Activated CD8-positive, alpha-beta memory T cell treated with anti-CD3 and anti-CD28 coated beads, Interleukin-2, amount 10 ng/mL, durations not matched to agents 7 days and 5 days (primary cell): ENCODE data around the gene MGAT5. TPM values are rescaled to one million over a fixed set of nuclear protein-coding genes. Genes with fewer than 3 reads are reported as not detected.

Experiments
- ATAC-seq: fragments of 150-1000 bp; cut with Tn5 transposase; one replicate; pipeline ENCODE4 v1.10.0; 2021; ENCODE audit warnings: moderate library complexity
- CTCF ChIA-PET: fragments of 350-600 bp; sonication (Branson Sonifier 250); formaldehyde crosslinking; loops from one replicate; lab custom pipeline; 2021; ENCODE audit warnings: antibody characterized with exemption; lab: Charles Lee
- DNase-seq: peaks from one replicate; pipeline ENCODE4 v3.0.0-alpha.2; 2020
- H3K27ac Mint-ChIP-seq: one replicate; pipeline ENCODE4 v1.8.0; 2021; ENCODE audit warnings: mild to moderate bottlenecking, mixed read lengths
- H3K27me3 Mint-ChIP-seq: one replicate; pipeline ENCODE4 v1.8.0; 2021; ENCODE audit warnings: mixed read lengths
- H3K36me3 Mint-ChIP-seq: one replicate; pipeline ENCODE4 v1.8.0; 2021; ENCODE audit warnings: mild to moderate bottlenecking, mixed read lengths
- H3K4me1 Mint-ChIP-seq: one replicate; pipeline ENCODE4 v1.8.0; 2021; ENCODE audit warnings: mixed read lengths
- H3K4me3 Mint-ChIP-seq: one replicate; pipeline ENCODE4 v1.8.0; 2021; ENCODE audit warnings: mild to moderate bottlenecking, moderate library complexity, mixed read lengths
- H3K9me3 Mint-ChIP-seq: one replicate; pipeline ENCODE4 v1.8.0; 2022; ENCODE audit warnings: low read depth, mixed read lengths
- total RNA-seq, 2 experiments: library from RNA; stranded (reverse); gene quantifications; one replicate each; pipeline ENCODE4 v1.2.3, GENCODE V29; 2021

MGAT5 gene
- total RNA-seq, 2 experiments from 2014 or later, result 40.3 to 43.6 TPM

- Mint-ChIP-seq H3K9me3 (no peaks in the 10 kb centered on the region), H3K36me3 (peaks cover 9% of the 10 kb centered on the region), H3K4me1 (peaks cover 61% of the 10 kb centered on the region), H3K27ac (no peak overlapping the region), H3K27me3 (peaks cover 28% of the 10 kb centered on the region), H3K4me3 (no peak overlapping the region)
- DNase-seq, result no peak
- ATAC-seq, result no peak
- CTCF ChIA-PET, result no interaction called here
Observed at GRCh38 chr2:134259994-134260393, 6.1 kb downstream of the MGAT5 start.

GRCh38 chr2:134260713-134261112 lies 6.8 kb downstream of the MGAT5 start:
- no peak overlapping the region for H3K4me3 Mint-ChIP-seq
- no peak for ATAC-seq
- CTCF ChIA-PET, result interaction anchor here (0.8 to 3.5 kb wide), 3 partner anchors 14 to 143 kb away, joined by 3 to 14 read pairs (median 4); no protein-coding TSS in a partner anchor
- peaks cover 59% of the 10 kb centered on the region for H3K4me1 Mint-ChIP-seq
- peaks cover 6% of the 10 kb centered on the region for H3K36me3 Mint-ChIP-seq
- DNase-seq, result no peak
- H3K27me3 Mint-ChIP-seq, result peaks cover 25% of the 10 kb centered on the region
- no peak overlapping the region for H3K27ac Mint-ChIP-seq
- no peaks in the 10 kb centered on the region for H3K9me3 Mint-ChIP-seq

- H3K4me1 Mint-ChIP-seq, result peaks cover 56% of the 10 kb centered on the region
- H3K4me3 Mint-ChIP-seq, result no peak overlapping the region
- H3K27me3 Mint-ChIP-seq, result peaks cover 25% of the 10 kb centered on the region
- no peak for ATAC-seq
- CTCF ChIA-PET, result interaction anchor here (0.7 to 3.5 kb wide), 9 partner anchors 9 to 150 kb away, joined by 3 to 14 read pairs (median 3); no protein-coding TSS in a partner anchor
- no peaks in the 10 kb centered on the region for H3K9me3 Mint-ChIP-seq
- H3K27ac Mint-ChIP-seq, result no peak overlapping the region
- DNase-seq, result no peak
- peaks cover 6% of the 10 kb centered on the region for H3K36me3 Mint-ChIP-seq
Observed at GRCh38 chr2:134261398-134262131, 7.7 kb downstream of the MGAT5 start.

GRCh38 chr2:134262684-134263083 lies 8.8 kb downstream of the MGAT5 start:
- CTCF ChIA-PET, result interaction anchor here (1.0 to 3.5 kb wide), 4 partner anchors 11 to 20 kb away, joined by 3 to 14 read pairs (median 6); no protein-coding TSS in a partner anchor
- H3K36me3 Mint-ChIP-seq, result peaks cover 6% of the 10 kb centered on the region
- no peaks in the 10 kb centered on the region for H3K9me3 Mint-ChIP-seq
- no peak for ATAC-seq
- H3K27ac Mint-ChIP-seq, result no peak overlapping the region
- H3K4me3 Mint-ChIP-seq, result no peak overlapping the region
- peaks cover 45% of the 10 kb centered on the region for H3K4me1 Mint-ChIP-seq
- H3K27me3 Mint-ChIP-seq, result peaks cover 19% of the 10 kb centered on the region
- no peak for DNase-seq

- no peaks in the 10 kb centered on the region for H3K27me3 Mint-ChIP-seq
- H3K36me3 Mint-ChIP-seq, result peaks cover 9% of the 10 kb centered on the region
- CTCF ChIA-PET, result interaction anchor here (0.7 to 1.2 kb wide), 3 partner anchors 22 to 183 kb away, joined by 3 read pairs; no protein-coding TSS in a partner anchor
- peaks cover 5% of the 10 kb centered on the region for H3K4me1 Mint-ChIP-seq
- DNase-seq, result no peak
- H3K27ac Mint-ChIP-seq, result no peak overlapping the region
- no peak for ATAC-seq
- no peaks in the 10 kb centered on the region for H3K9me3 Mint-ChIP-seq
- no peak overlapping the region for H3K4me3 Mint-ChIP-seq
Observed at GRCh38 chr2:134268265-134268664, 14.4 kb downstream of the MGAT5 start.

GRCh38 chr2:134269230-134269629 lies 15.4 kb downstream of the MGAT5 start:
- Mint-ChIP-seq H3K4me1 (peaks cover 5% of the 10 kb centered on the region), H3K9me3 (no peaks in the 10 kb centered on the region), H3K27me3 (peaks cover 2% of the 10 kb centered on the region), H3K4me3 (no peak overlapping the region), H3K27ac (no peak overlapping the region), H3K36me3 (peaks cover 13% of the 10 kb centered on the region)
- ATAC-seq, result no peak
- no peak for DNase-seq
- CTCF ChIA-PET, result interaction anchor here (1.0 to 1.2 kb wide), 2 partner anchors 23 to 24 kb away, joined by 3 read pairs; no protein-coding TSS in a partner anchor

- H3K36me3 Mint-ChIP-seq, result peaks cover 13% of the 10 kb centered on the region
- peaks cover 9% of the 10 kb centered on the region for H3K4me1 Mint-ChIP-seq
Observed at GRCh38 chr2:134269972-134270735, 16.3 kb downstream of the MGAT5 start.

GRCh38 chr2:134271758-134272157 lies 17.9 kb downstream of the MGAT5 start:
- peaks cover 9% of the 10 kb centered on the region for H3K4me1 Mint-ChIP-seq
- no peak overlapping the region for H3K27ac Mint-ChIP-seq
- H3K27me3 Mint-ChIP-seq, result peaks cover 5% of the 10 kb centered on the region
- CTCF ChIA-PET, result interaction anchor here (1.4 to 2.0 kb wide), 3 partner anchors 21 to 141 kb away, joined by 3 to 7 read pairs (median 4); no protein-coding TSS in a partner anchor
- ATAC-seq (no peak), DNase-seq (no peak)
- no peak overlapping the region for H3K4me3 Mint-ChIP-seq
- peaks cover 17% of the 10 kb centered on the region for H3K36me3 Mint-ChIP-seq
- H3K9me3 Mint-ChIP-seq, result no peaks in the 10 kb centered on the region

More at GRCh38 chr2:134269972-134270735, 16.3 kb downstream of the MGAT5 start:
- Mint-ChIP-seq H3K27me3 (peaks cover 2% of the 10 kb centered on the region), H3K27ac (no peak overlapping the region), H3K4me3 (no peak overlapping the region), H3K9me3 (no peaks in the 10 kb centered on the region)
- CTCF ChIA-PET, result interaction anchor here (1.0 to 2.0 kb wide), 3 partner anchors 10 to 142 kb away, joined by 3 to 7 read pairs (median 4); no protein-coding TSS in a partner anchor
- no peak for ATAC-seq
- DNase-seq, result no peak

GRCh38 chr2:134272806-134273205 lies 18.9 kb downstream of the MGAT5 start:
- Mint-ChIP-seq H3K36me3 (peaks cover 19% of the 10 kb centered on the region), H3K4me1 (peaks cover 9% of the 10 kb centered on the region), H3K27me3 (peaks cover 8% of the 10 kb centered on the region), H3K9me3 (no peaks in the 10 kb centered on the region), H3K4me3 (no peak overlapping the region), H3K27ac (no peak overlapping the region)
- CTCF ChIA-PET, result interaction anchor here (0.9 to 1.4 kb wide), 2 partner anchors 28 to 139 kb away, joined by 3 read pairs; no protein-coding TSS in a partner anchor
- ATAC-seq (no peak), DNase-seq (no peak)

GRCh38 chr2:134273256-134273983 lies 19.5 kb downstream of the MGAT5 start:
- CTCF ChIA-PET, result interaction anchor here (0.9 to 1.4 kb wide), 2 partner anchors 11 to 29 kb away, joined by 3 read pairs; no protein-coding TSS in a partner anchor
- peaks cover 19% of the 10 kb centered on the region for H3K36me3 Mint-ChIP-seq
- ATAC-seq, result no peak

GRCh38 chr2:134274121-134274520 lies 20.2 kb downstream of the MGAT5 start:
- DNase-seq (no peak), ATAC-seq (no peak)
- Mint-ChIP-seq H3K9me3 (no peaks in the 10 kb centered on the region), H3K4me1 (peaks cover 9% of the 10 kb centered on the region), H3K27ac (no peak overlapping the region), H3K36me3 (peaks cover 23% of the 10 kb centered on the region), H3K4me3 (no peak overlapping the region), H3K27me3 (peaks cover 13% of the 10 kb centered on the region)
- CTCF ChIA-PET, result interaction anchor here (0.9 to 1.4 kb wide), 2 partner anchors 11 to 29 kb away, joined by 3 read pairs; no protein-coding TSS in a partner anchor

More at GRCh38 chr2:134273256-134273983, 19.5 kb downstream of the MGAT5 start:
- no peak for DNase-seq
- H3K4me1 Mint-ChIP-seq, result peaks cover 9% of the 10 kb centered on the region
- no peak overlapping the region for H3K27ac Mint-ChIP-seq
- no peak overlapping the region for H3K4me3 Mint-ChIP-seq
- no peaks in the 10 kb centered on the region for H3K9me3 Mint-ChIP-seq
- peaks cover 8% of the 10 kb centered on the region for H3K27me3 Mint-ChIP-seq

GRCh38 chr2:134275058-134275862 lies 21.4 kb downstream of the MGAT5 start:
- Mint-ChIP-seq H3K9me3 (no peaks in the 10 kb centered on the region), H3K27me3 (peaks cover 23% of the 10 kb centered on the region), H3K4me3 (no peak overlapping the region), H3K4me1 (peaks cover 9% of the 10 kb centered on the region), H3K36me3 (peaks cover 23% of the 10 kb centered on the region), H3K27ac (no peak overlapping the region)
- DNase-seq (no peak), ATAC-seq (no peak)
- CTCF ChIA-PET, result interaction anchor here (0.6 to 1.5 kb wide), 3 partner anchors 14 to 165 kb away, joined by 3 to 4 read pairs (median 3); no protein-coding TSS in a partner anchor
